Dedifferentiated amniotic fluid mesenchymal stem cell (primary cell): ENCODE measurements around the gene NCKAP5.

Source experiments
- DNase-seq: peaks from one replicate; pipeline ENCODE4 v3.0.0-alpha.2; 2016; ENCODE audit errors: extremely low spot score

The NCKAP5 gene

DNA sequence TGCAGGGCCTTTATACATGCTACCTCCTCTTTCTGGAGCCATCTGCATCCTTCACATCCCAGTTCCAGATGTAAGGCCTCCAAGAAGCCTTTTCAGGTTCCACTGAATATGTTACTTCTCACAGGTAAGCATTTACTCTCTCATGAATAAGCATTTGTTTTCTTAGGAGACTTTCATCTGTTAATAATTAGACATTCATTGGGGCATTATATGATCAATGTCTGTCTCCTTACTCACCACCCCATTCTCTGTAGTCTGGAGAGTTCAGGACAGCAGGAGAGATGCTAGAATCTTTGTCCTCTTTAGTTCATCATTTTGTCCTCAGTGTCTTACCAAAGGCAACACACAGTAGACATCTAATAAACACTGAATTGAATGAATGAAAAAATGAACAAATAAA lies 185.7 kb downstream of the NCKAP5 start:
- no peak for DNase-seq

DNA sequence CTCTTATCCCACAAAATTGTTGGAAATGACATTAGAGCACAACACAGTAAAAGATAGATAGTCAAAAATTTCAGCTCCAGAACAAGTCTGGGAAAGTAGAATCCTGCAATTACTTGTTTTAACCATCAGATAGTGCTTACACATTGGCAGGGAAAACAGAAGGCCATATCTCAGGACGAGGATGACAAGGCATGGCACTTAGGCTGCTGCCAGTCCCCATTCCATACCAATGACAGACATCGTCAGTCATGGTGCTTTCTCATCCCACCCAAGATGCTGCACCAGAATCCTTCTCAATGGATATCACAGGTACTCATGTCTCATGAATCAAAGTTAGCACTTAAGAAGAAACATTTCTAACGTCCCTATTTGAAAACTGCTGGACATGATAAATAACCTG lies 187.3 kb downstream of the NCKAP5 start:
- DNase-seq = no peak

DNA sequence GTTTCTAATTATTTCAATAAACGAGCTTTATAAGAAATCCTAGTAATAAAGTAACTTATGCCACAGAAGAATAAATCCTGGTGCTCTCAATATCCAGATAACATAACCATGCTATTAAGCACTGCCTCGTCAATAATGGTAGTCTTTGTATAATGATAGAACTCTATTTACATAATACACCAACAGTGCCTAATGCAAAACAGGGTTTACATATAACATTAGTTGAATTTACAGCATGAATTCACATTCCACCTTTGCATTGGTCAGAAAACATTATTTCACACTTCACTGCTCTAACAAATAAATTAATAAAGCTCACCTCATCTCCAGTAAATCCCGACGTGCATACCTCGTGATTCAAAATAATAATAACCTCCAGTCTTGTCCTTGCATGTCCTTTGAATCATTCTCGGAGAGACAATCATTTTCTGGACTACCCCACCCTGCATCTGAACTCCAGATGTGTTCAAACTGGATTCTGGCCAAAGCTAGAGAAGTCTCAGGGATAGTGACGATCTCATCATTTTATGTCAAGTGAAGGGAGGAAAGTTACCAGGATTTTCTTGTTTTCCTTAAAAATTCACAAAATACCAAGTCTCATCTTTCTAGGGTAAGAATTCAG lies 189.2 kb downstream of the NCKAP5 start:
- DNase-seq = no peak

DNA sequence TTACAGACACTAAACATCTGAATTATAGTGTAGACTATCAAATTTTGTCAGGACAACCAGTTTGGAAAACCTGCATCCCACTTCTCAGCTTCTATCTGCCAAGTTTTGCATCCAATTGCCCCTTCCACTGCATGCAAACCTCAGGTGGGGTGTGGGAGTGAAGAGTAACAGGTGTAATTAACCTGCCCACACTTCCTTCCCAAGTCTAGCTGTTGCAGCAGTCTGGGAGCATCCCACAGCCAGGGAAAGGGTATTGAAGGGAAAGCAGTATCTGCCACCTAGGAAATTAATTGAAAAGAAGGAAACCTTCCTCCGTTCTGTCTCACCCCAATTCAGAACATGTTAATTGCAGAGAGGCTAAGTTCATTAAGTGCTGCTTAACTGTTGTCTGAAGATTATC lies 189.9 kb downstream of the NCKAP5 start:
- DNase-seq = no peak

DNA sequence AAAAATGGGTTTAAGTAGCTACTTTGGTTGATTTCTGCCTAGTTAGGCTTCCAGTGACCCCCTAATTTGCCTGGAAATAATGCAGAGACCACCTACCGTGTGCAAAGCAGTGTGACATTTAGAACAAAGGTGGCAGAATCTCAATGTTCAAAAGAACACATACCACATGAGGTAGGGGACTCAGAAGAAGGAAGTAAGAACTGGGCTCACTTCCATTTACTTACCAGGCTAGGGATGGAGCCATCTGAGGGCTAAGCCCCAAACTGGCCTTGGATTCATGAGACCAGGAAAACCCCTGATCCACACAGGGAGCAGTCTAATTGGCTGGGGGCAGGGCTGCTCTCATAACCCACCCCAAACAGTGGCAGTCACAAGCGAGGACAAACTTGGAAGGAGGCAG lies 190.7 kb downstream of the NCKAP5 start:
- DNase-seq = no peak

DNA sequence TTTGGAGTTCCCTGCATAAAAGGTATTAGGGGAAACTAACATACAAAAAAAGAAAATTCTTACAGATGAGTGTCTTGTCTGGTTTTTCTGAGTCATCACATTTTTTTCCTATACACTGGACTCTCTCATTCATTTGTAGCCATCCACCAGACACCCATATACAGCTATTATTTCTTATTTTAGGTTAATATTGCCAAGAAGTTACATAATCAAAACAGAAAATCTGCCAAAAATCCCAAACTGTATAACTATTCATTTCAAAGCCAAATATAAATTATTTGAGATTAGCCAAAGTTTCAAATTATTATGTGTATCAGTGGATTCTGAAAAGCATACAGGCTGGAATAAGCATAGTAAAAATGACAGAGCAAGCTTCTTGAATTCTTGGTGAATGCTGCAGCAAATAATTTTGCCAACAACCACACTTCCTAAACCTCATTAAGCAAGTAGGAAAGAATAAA lies 191.2 kb downstream of the NCKAP5 start:
- no peak for DNase-seq

DNA sequence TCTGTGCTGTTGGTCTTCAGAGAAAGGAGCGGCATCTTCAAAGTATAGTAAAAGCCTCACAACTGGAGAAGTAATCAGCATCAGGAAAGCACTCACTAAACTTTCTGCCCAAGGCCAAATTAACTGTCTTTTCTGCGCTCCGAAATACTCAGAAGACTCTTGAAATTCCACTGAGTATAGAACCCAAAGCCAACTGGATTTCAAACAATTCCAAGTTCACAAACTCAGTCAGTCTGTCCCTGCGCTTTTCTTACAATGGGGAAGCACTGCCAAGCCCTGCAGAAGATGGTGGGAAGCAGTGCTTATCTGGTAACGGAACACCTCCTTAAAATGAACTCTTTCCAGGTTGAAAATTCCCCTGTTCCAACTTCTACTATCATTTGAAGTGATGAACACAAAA lies 193.5 kb downstream of the NCKAP5 start:
- DNase-seq = no peak

DNA sequence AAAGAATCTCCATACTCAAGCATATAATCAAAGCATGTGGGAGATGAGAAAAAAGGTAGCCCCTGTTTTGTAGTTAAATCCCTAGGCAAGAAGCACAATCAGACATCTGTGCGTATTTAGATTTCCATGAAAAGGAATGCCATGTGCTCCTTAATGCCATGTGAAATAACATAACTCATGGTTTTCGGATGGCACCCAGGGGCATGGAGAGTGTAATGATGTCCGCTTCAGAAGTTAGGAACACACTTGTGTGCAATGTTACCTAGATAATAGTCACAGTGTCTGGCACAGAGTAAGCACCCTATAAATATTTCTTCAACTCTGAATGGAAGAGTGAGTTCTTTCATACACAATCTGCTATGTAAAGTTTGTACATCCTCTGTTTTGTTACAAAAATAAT lies 197.0 kb downstream of the NCKAP5 start:
- DNase-seq = no peak

DNA sequence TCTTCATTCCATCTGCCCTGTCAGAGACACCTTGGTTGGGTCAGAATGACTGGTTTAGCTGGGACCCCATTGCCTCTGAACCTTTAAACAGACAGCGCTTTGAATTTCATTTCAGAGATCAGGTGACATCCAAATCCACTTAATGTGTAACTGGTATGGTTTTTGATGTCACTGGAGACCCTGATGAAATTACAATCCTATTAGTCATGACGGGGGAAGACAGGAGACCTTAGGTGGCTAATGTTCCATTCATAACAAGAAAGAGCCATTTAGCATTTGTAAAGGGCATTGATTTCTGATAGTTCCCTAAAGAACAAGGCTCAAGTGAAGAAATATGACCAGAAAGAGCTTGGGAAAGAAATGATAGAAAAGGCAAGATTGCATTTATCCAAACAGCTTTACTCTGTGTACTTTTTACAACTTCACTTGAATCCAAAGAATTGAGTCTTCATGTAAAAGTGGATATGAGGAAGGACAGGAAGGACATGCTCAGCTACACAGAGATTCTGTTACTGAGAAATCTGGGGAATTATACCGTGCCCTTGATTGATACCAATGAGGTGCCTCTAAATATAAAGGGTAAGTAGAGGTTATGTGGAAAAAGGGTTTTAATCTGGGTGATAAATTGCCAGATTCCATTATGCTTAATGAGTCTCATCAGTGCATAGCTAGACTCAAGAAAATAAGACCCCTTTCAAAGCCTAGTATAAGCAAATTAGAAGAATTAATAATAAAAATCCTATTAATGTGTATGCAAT lies 198.2 kb downstream of the NCKAP5 start:
- no peak for DNase-seq

DNA sequence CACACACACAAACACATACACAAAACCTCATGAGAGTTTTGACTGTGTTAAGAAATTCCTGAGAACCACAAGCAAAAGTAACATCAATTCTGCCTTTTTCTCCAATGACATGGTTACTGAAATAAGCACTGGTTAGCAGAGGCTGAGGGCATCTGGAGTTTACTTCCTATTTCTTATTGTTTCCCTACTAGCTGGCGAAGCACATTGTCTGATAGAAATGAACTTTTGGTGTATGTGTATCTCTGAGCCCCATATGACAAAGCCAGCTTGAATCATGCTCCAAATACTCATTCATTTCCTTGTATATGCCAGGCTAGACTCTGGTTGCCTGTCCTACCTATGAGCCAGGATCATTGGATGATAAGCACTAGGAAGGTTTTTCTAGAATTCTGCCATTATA lies 203.1 kb downstream of the NCKAP5 start:
- no peak for DNase-seq

DNA sequence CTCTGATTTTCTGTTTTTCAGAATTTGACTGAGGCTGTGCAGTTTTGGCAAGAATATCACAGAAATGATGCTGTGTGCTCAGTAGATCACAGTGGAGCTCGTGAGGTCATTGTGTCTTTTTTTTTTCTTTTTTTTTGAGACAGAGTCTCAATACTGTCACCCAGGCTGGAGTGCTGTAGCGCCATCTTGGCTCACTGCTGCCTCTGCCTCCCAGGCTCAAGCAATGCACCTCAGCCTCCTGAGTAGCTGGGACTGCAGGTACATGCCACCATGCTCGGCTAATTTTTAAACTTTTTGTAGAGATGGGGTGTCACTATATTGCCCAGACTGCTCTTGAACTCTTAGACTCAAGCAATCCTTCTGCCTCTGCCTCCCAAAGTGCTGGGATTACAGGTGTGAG lies 203.6 kb downstream of the NCKAP5 start:
- DNase-seq = no peak

DNA sequence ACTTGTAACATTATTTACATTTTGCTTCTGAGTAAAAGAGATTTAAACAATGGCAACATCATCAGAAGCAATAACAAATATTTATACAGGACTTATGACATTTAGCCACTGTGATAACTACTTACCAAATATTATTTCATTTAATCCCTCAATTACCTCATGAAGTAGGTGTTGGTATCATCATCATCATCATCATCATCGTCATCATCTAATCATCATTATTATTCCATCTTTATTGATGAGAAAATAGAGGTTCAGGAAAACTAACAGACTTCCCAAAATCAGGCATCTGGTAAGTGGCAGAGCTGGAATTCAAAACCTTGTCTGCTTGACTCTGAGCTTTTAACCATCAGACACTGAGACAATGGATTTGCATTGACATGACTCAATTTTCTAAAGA lies 204.4 kb downstream of the NCKAP5 start:
- no peak for DNase-seq

DNA sequence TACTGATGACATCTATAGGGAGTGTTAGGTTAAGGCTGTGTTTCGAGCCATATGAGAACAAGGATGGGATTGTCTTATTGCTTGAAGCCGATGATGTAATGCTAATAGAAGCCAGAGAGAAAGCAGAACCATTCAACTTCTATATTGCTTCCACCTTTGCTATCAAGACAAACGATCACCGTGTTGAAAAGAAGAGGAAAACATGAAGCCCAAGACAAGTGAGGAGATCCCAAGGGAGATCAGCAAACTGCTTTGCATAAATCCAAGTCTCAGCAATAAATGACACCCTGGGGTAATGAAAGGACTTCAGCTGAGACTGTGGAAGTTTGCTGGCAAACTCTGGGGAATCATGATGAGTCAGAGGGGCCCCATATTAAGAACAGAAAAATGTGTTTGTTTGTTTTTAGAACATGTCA lies 206.2 kb downstream of the NCKAP5 start:
- DNase-seq = peak; percentile 44

DNA sequence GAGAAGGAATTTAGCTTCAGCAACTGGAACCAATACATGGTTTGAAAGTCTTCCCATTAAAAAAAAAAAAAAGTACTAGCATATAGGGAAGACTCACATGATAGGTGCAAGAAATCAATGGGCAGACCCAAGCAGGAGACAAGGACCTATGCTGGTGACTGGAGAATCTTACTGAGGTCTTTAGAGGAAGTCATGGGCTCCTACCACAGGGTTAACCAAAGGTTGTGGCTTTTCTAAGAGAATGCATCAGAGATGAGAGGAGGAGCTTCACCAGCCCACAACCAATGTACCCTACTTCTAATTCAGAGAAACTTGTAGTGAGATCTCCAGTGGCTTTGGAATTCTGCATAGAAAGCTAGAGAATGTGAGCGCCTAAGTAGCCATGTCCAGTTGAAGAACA lies 207.4 kb downstream of the NCKAP5 start:
- DNase-seq = no peak

DNA sequence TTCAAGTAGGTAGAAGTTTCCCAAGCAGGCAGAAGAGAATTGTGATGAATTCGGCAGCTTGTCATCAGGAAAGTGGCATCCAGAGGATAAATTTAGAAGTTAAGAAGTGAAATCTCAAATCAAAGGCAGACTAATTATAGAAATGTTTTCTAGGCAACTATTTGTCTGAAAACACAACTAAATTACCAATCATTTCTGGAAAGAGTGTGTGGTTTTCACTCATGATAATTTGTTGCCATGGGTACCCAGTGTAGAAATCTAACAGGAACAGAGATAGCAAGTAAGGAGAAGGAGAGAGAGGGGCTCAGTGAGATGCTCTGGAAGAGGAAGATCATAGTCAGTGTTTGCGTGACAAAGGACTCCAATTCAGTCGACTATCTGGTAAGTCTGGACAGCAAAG lies 208.1 kb downstream of the NCKAP5 start:
- DNase-seq = no peak

DNA sequence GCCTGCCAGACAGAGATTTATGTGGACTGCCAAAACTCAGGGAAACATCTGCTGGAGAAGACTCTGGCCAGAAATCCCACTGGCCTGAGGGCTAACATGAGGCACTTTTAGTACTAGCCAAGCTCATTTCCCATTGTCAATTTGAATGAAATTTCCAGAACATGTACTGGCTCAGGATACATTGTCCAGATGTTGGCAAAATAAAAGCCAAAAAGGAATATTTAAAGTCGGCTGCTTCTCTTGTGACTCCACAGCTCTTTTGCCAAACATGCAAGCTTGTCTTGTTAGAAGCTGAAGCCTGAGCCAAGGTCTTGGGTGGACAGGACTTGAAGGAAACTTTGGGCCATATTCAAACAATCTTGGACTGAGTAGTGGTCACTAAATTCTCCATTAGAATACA lies 215.5 kb downstream of the NCKAP5 start:
- no peak for DNase-seq

DNA sequence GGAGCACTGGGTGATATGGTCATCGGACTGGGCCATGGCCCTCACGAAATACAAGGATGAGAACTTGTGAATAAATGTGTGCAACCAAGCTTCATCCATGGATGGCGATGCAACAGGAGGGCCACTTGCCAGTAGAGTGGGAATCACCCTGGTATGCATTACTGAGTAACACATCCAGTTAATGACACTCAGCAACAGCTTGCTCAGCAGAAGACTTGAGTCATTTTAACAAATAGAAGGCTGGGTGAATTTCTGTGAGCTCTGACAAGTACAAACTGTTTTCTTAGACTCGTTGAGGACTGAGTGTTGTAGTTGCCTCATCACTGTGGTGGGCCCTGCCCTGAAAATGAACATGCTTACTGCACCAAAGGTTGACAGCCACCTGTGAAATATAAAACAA lies 221.6 kb downstream of the NCKAP5 start:
- DNase-seq = peak; percentile 38

DNA sequence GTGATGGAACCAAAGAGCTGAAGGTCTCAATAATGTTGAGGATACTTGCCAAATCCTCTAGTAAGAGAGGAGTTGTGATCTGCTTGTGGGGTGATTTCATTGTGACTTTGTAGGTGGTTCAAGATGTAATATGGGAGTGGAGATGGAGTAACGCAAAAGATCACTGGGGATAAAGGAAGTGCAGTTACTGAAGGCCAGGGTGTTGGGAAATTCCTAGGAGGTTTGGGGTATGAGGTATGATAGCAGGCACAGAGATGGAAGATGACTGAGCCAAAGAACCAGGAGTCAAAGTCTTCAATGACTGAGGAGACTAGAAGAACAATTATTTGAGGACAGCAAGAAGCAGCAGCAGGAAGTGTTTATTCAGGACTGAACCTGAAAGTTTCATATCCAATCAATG lies 222.6 kb downstream of the NCKAP5 start:
- no peak for DNase-seq

DNA sequence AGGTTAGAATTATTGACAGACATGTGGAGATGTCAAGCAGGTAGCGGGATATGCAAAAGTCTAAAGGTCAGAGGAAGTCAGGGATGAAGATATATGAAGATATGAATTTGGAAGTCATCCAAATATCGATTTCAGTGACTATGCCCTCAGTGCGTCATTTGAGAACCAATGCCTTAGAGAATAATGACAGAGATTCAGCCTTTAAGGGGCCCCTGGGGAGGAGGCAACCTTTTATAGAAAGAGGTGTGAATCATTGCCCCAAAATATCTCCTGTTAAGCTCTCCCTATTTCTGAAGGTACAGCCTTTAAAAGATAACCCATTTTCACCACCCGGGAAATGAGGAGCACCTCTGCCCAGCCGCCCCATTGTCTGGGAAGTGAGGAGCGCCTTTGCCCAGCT lies 223.4 kb downstream of the NCKAP5 start:
- no peak for DNase-seq

DNA sequence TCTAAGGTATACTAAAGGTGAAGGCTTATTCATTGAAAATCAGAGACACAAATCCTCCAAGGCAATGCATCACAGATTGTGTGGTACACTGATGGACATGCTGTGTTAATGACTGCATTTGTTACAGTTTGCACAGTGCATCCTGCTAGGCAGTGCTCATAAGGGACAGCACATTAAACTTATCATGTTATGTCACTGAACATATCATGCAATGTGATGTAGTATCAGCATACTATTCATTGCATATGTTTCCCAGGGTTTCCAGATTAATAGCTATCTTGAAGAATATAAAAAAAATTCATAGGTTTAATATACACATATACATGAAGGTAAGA lies 225.3 kb downstream of the NCKAP5 start:
- no peak for DNase-seq

DNA sequence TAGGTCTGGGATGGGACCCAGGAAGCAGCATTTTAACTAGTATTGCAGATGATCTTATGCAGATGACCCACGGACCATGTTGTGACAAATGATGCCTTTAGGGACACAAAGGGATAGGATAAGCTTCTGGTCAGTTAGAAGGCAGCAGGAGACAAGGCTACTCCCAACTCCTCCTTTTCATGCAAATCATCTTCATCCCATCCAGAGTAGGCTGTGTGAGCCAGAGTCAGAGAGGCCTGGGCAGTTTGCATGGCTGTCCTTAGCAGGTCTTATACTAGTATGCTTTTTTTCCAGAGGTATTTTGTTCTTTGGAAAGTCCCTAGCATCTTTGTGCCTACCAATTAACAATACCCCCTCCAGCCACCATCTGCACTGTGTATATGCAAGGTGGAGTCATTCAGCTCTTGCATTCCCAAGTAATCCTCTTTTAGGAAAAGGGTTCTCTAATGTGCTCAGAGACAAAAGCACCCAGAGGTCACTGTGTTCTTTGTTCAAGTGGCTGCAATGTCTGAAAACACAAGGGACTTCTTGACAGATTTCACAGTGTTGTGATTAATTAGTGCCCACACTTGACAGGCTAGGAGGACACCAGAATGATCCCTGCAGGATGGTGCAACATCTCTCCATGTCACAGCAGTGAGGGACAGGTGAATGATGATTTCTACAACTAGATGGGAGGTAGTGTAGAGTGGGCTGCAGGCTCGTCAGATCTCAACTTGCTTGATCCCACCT lies 225.8 kb downstream of the NCKAP5 start:
- DNase-seq = no peak

DNA sequence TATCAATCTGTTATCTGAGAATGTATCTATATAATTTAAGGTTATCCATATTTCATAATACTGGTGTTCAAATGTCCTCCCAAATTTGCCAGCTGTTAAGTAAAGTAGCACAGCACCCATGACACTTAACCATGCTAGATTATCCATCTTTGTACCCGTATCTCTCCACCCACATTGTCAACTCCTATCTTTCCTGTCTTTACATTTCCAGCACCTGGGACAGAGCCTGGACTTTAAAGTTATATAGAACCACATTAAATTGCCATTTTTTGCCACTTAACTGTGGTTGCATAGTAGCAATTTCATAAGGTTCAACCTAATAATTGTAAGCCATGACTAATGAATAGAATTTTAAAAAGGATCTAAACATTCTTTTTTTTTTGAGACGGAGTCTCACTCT lies 226.7 kb downstream of the NCKAP5 start:
- DNase-seq = no peak

DNA sequence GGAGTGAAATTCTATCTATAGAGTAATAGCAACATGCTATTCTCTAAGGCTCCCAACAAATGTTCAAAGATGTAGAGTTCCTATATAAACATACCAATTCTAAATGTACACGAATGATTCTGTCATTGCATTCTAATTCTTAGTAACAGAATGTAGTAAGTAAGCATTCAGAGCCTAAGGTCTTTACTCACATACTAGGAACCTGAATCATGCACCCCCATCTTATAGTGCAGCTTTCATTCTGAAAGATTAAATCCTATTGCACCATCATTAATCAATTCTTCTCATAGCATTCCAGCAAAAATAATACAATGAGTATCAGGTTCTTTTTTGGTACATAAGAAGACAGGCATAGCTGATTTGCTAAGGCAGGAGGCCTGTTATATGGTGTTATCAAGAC lies 230.0 kb downstream of the NCKAP5 start:
- no peak for DNase-seq
